ENCODE data around the gene ALDH1A3.

GRCh38 chr15:100875976-100876375 lies 3.7 kb upstream of the ALDH1A3 start:
- TF ChIP-seq RCOR1 (IDR thresholded peaks at IDR 0.05; ENCODE audit: insufficient replicate concordance, low read length) (no peak), MXI1 (IDR thresholded peaks at IDR 0.05; ENCODE audit: borderline replicate concordance, low read depth, low read length) (no peak), MAFK (IDR thresholded peaks at IDR 0.05; ENCODE audit: low read depth, low read length) (no peak), CTCF (conservative IDR thresholded peaks at IDR 0.05; ENCODE audit: low read depth, low read length) (no peak), POLR2A (IDR thresholded peaks at IDR 0.05; ENCODE audit: low read depth, low read length) (no peak), FOS (IDR thresholded peaks at IDR 0.05; ENCODE audit: low read depth, low read length) (no peak), CHD1 (IDR thresholded peaks at IDR 0.05; ENCODE audit: low read depth, low read length) (no peak), RFX5 (IDR thresholded peaks at IDR 0.05; ENCODE audit: low read depth, low read length) (no peak), RAD21 (IDR thresholded peaks at IDR 0.05; ENCODE audit: low read length) (no peak), MAZ (IDR thresholded peaks at IDR 0.05; ENCODE audit: borderline replicate concordance, low read depth, low read length) (no peak), SMC3 (IDR thresholded peaks at IDR 0.05; ENCODE audit: low read depth, low read length) (no peak), USF2 (IDR thresholded peaks at IDR 0.05; ENCODE audit: low read depth, low read length) (no peak), CEBPB (IDR thresholded peaks at IDR 0.05; ENCODE audit: low read depth, low read length) (no peak), NFE2L2 (IDR thresholded peaks at IDR 0.05; ENCODE audit: low read depth, low read length) (no peak)

All from IMR-90 (cell line).